HG03439 (cell line): Measurements from ENCODE around the gene NLRP9.

Experiments used
- ATAC-seq: cut with Tn5 transposase; IDR thresholded peaks from one replicate; pipeline ENCODE4 v1.9.1; 2021; ENCODE audit warnings: mild to moderate bottlenecking, moderate library complexity; ENCODE audit not compliant: unreplicated experiment

The NLRP9 gene

GRCh38 chr19:55689411-55690108, 48.6 kb downstream of the NLRP9 start:
- ATAC-seq: no peak

GRCh38 chr19:55688422-55689218, 49.6 kb downstream of the NLRP9 start:
- ATAC-seq: no peak

- ATAC-seq: no peak
These were observed 50.7 kb downstream of the NLRP9 start for GRCh38 chr19:55687281-55688201.

- no peak for ATAC-seq
These were observed 51.7 kb downstream of the NLRP9 start for GRCh38 chr19:55686311-55687050.

GRCh38 chr19:55685776-55686175, 52.4 kb downstream of the NLRP9 start:
- no peak for ATAC-seq

- no peak for ATAC-seq
These were observed 53.1 kb downstream of the NLRP9 start for GRCh38 chr19:55684946-55685681.

- ATAC-seq: no peak
These were observed 54.5 kb downstream of the NLRP9 start for GRCh38 chr19:55683449-55684261.

GRCh38 chr19:55681131-55682092, 56.8 kb downstream of the NLRP9 start:
- ATAC-seq: no peak

GRCh38 chr19:55680339-55681130, 57.7 kb downstream of the NLRP9 start:
- ATAC-seq: no peak

GRCh38 chr19:55679343-55680257, 58.6 kb downstream of the NLRP9 start:
- ATAC-seq: no peak

- ATAC-seq: peak; percentile 67
These were observed 60.0 kb downstream of the NLRP9 start for GRCh38 chr19:55678121-55678671.

GRCh38 chr19:55677572-55678028, 60.6 kb downstream of the NLRP9 start:
- no peak for ATAC-seq

- ATAC-seq: no peak
These were observed 61.2 kb downstream of the NLRP9 start for GRCh38 chr19:55676889-55677505.

- ATAC-seq: no peak
These were observed 61.8 kb downstream of the NLRP9 start for GRCh38 chr19:55676383-55676782.

GRCh38 chr19:55675661-55676354, 62.4 kb downstream of the NLRP9 start:
- ATAC-seq: no peak
